ENCODE measurements around the gene DLG5. TPM values are rescaled to one million over a fixed set of nuclear protein-coding genes. Genes with fewer than 3 reads are reported as not detected.

DLG5 gene
- total RNA-seq, 1 donor from 2014 or later = 34.6 TPM

DNA sequence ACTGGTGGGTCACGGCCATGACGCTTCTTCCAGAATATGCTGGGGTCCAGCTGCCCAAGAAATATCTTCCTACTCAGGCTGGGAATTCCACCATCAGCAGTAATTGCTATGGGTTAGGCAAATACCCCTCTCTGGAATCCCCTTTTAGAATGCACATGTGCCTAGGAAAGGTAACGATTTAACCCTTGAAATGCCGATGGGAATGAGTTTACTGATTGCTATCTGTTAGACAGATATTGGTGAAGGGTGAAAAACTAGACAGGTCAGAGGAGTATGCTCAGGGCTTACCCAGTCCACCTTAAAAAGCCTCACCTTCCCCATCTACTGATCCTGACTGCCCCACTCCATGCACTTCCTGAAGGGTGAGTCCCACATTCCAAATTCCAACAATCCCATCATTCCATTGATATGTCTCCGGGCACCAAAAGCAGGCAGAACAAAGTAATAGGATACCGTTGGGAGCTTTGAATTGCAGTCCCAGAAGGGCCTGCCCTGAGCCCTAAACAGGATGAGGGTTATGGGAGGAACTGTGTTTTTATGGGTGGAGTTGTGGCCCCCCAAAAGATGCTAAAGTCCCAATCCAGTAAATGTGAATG, 59.3 kb downstream of the DLG5 start:
- no peak for DNase-seq

- DNase-seq = no peak
These were observed 60.0 kb downstream of the DLG5 start for GRCh38 chr10:77866598-77866997.

GRCh38 chr10:77865580-77866324, 60.8 kb downstream of the DLG5 start:
- DNase-seq = no peak

DNA sequence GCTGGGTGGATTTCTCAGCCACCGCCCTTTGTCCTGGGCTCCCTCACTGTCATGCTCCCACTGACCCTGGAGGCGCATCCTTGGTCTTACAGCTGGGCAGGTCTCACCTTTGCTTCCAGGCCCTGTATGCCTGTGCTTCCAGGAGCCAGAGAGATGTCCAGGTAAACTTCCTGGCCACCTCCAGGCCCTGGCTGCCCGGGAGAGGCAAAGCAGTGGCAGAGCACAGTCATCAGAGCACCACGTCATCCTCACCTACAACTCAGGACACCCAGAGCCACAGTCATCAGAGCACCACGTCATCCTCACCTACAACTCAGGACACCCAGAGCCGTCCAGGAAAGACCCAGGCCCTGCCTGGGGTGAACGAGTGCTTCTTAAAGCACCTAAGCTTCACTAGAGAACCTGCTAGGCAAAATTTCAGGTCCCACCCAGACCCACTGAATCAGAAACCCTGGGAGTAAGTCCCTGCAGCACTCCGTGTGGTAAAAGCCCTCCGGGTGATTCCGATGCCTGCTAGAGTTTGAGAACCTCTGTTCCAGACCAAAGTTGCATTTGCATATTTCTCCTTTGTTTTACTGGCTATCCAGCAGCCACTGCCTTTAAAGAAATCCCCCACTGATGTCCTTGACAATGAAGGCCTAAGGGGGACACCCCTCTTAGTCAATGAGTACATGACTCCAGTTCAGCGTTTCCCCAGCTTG, 62.3 kb downstream of the DLG5 start:
- DNase-seq = no peak

GRCh38 chr10:77863446-77863845, 63.1 kb downstream of the DLG5 start:
- no peak for DNase-seq

DNA sequence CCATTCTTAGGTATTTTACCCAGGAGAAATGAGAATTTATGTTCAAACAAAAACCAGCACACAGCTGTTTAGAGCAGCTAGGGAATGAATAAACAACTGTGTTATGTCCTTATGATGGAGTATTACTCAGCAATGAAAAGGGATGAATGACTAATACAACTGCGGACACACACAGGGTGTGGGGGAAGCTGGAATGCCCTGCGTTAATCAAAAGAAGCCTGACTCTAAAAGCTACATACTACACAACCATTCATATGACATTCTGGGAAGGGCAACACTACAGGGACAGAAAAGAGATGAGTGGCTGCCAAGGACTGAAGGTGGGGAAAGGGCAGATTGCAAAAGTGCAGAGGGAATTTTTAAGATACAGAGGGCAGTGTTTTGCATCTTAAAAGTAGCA, 64.0 kb downstream of the DLG5 start:
- DNase-seq = no peak

DNA sequence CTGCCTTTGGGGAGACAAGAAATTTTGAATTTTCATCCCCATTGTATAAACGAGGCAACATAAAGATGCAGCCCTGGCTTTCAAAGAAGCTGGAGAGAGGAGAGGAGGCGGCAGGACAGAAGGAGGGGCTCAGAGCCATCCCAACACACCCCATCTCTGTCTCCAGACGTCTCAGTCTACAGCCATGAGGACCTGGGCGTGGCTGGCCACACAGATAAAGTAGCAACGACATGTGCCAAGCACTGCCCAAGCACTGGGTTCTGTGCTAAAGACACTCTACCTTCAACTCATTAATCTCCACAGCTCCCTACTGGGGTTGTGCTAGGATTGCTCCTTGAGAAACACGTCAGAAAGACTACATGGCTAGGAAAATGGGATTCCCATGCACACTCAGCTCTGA, 65.2 kb downstream of the DLG5 start:
- DNase-seq = no peak

DNA sequence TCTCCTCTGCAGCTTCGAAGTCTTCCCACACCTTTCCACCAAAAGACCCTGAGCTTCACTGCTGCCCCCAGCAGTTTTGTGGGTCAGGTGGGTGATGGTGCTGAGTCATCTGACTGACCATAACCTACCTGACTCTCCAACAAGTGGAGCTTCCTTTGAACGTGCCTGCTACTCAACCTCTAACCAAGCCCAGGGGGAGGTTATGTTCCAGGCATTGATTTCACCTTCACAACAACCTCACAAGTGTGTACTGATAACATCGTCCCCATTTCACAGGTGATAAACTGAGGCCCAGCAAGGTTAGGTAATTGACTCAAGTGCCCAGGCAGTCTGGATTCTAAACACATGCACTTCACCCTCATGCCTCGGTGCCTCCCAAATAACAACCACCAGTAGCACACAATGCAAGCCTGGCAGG, 66.7 kb downstream of the DLG5 start:
- DNase-seq = no peak

DNA sequence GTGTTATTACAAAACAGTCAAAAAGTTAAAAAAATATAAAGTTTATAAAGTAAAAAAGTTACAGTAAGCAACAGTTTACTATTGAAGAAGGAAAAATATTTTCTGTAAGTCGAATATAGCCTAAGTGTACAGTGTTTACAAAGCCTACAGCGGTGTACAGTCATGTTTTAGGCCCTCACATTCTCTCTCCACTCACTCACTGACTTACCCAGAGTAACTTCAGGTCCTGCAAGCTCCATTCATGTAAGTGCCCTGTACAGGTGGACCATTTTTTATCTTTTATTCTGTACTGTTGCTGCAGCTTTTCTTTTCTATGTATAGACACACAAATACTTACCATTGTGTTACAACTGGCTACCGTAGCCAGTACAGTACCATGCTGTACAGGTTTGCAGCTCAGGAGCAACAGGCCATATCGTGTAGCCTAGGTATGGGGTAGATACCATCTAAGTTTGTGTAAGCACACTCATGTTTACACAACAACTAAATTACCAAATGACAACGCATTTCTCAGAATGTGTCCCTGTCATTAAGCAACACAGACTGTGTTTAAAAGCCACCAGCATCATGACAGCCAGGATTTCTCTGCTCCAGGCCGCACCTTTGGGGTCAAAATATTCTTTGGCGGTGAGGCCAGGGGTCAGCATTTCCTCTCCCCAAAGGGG, 67.2 kb downstream of the DLG5 start:
- no peak for DNase-seq

DNA sequence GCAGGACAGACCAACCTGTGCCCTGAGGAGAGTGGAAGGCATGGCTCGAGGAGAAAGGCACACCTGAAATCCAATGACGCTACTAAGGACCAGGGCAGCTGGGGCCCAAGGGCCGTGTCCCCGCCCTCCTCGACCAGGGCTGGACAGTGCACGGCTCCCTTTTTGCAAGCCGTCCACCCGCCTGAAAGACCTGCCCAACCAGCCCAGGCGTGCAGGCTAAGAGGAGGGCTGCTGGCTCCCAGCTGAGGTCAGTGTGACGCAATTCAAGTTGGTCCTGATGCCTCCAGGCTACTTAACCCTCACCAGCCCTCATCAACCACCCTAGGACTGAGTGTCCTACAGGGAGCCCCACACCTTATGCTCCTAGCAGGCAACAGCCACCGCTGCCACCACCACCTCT, 69.3 kb downstream of the DLG5 start:
- DNase-seq = no peak

GRCh38 chr10:77856566-77856965, 70.0 kb downstream of the DLG5 start:
- no peak for DNase-seq

DNA sequence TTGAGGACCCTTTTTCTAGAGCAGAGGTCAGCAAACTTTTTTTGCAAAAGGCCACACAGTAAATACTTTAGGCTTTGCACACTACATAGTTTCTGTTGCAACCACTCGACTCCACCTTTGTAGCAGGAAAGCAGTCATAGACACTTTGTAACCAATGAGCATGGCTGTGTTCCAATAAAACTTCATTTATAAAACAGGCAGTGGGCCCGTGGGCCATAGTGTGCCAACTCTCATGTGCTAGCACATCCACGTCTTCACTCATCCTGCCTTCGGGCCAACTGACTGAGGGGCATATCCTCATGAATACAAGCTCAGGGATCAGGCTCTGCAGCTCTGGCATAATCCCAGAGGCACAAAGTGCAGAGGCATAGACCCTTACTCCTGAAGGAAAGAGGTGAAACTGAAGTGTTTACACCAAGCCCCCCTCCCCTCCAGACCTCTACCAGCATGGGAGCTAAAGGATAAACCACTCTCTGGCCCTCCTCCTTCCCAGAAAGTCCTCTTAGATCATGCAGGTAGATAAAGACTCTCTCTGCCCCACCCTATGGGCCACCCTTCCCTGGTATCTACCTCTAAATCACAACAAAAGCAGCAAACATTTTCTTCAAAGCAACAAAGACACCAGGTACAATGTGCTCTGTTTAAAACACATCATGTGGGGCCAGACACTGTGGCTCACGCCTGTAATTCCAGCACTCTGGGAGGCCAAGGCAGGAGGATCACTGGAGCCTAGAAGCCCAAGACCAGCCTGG, 71.0 kb downstream of the DLG5 start:
- no peak for DNase-seq

DNA sequence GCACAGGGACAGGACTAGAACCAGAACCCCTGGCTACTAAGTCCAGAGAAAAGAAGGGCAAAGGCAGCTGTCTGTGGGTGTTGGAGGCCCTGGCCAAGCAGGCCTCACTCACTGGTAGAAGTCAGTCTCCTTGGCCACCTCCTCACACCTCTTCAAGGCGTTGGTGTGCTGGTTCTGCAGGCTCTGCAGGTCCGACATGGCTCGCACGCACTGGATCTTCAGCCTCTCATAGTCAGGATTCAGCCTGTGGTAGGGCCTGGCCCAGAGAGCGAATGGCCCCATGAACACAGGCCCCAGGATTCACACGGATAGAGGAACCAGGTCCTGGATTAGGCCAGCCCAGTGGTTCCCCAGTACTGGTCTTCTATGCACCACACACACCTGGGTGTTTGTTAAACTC, 72.4 kb downstream of the DLG5 start:
- DNase-seq = no peak

DNA sequence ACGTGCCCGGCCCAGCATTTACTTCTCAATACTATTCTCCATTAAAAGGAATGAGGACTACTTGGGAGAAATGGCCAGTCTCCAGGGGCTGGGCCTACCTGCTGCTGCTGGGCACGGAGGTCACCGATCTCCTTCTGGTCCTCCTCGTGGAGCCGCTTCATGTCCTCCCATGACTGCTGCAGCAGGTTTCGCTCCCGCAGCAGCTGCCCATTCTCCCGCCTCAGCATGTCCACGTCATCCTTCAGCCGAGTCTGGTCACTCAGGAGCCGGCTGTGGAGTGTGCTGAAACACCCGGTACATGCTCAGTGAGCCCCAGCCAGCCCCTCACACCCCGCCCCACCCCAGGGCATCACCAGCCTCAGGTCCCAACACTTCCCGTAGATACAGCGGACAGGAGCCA, 73.3 kb downstream of the DLG5 start:
- no peak for DNase-seq

GRCh38 chr10:77850620-77851231, 75.8 kb downstream of the DLG5 start:
- DNase-seq = no peak

- no peak for DNase-seq
These were observed 77.4 kb downstream of the DLG5 start for GRCh38 chr10:77849039-77849664.

DNA sequence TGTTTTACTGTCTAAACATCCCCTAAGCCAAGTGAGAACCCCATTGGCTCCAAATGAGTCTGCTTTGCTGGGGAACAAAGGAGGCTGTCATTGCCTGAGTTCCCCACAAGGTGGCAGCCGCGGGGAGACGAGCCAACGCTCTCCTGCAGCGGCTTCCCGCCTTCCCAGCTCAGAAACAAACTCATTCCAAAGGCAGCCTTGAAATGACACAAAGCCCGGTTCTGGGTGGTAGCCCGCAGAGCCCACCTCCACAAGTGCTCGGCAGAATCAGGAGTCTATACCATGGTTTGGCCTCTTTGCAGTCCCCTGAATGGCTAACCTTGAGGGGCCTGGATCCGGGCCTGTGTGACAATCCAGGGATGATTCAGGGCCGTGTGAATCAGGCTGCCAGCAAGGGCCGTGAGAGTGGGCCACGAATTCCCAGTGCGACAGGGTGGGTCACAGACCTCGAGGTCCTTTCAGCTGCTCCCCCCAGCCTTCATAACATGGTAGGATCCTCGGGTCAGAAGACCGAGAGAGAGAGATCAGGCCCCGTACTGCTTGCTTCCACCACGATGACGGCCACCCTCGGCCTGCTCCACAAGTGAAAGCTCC, 79.7 kb downstream of the DLG5 start:
- peak; percentile 91 for DNase-seq

DNA sequence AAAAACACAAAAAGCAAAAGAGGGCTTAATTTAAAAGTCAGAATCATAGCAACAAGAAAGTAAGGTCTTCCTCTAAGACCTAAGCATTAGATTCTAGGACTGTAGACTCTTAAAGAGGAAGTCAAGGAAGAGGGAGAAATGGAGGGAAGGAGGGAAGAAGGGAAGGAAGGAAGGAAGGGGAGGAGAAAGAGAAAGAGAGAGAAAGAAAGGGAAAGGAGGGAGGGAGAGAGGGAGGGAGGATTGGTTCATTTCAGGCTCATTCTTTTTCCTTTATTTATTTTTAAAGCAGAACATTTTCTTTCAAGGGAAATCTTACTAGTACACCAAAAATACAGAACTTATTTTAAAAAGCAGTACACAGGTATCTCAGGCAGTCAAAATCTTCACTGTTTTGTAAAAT, 81.1 kb downstream of the DLG5 start:
- no peak for DNase-seq

GRCh38 chr10:77844713-77845445, 81.7 kb downstream of the DLG5 start:
- no peak for DNase-seq

DNA sequence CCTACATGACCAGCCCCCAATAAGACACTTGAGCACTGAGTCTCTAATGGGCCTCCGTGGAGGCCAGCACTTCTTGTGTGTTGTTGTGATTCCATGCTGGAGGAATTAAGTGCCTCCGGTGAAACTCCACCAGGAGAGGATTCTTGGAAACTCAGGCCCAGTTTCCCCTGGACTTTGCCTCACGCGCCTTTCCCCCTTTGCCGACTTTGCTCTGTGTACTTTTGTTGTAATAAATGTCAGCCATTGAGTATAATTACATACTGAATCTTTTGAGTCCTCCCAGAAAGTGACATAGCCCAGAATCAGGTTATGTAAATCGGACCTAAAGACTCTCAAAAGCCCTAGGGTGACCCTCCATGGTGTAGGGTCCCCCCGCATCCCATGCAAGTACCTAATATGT, 82.4 kb downstream of the DLG5 start:
- DNase-seq = no peak
